ENCODE results near the gene METTL26.
A peak's percentile ranks its signal among the peaks of the same experiment; 100 is the strongest.

Gene METTL26

DNA sequence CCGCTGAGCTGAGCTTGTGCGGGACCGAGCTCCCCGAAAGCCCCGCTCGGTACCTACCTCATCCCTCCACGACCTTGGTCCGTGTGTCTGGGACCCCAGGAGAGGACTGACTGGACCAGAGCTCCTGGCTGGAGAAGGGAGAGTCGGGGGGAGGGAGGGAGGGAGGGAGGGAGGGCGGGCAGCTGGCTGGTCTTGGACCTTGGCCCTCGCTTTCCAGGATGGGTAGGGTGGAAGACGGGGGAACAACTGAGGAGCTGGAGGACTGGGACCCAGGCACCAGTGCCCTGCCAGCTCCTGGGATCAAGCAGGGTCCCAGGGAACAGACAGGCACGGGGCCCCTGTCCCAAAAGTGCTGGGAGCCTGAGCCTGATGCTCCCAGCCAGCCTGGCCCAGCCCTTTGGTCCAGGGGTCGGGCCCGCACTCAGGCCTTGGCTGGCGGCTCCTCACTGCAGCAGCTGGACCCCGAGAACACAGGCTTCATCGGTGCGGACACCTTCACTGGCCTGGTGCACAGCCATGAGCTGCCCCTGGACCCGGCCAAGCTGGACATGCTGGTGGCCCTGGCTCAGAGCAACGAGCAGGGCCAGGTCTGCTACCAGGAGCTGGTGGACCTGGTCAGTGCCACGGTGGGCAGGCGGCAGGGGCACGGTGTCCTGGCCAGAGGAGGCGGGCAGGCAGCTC is 39.9 kb upstream of the METTL26 start:
- Mint-ChIP-seq H3K4me3 (no peak overlapping the region), H3K4me1 (no peaks in the 10 kb centered on the region), H3K9me3 (no peaks in the 10 kb centered on the region), H3K27me3 (ENCODE audit: low read depth) (peaks cover 6% of the 10 kb centered on the region), H3K27ac (no peak overlapping the region), H3K36me3 (ENCODE audit: low read depth) (peaks cover 2% of the 10 kb centered on the region)
- TF ChIP-seq, protein P1, sequence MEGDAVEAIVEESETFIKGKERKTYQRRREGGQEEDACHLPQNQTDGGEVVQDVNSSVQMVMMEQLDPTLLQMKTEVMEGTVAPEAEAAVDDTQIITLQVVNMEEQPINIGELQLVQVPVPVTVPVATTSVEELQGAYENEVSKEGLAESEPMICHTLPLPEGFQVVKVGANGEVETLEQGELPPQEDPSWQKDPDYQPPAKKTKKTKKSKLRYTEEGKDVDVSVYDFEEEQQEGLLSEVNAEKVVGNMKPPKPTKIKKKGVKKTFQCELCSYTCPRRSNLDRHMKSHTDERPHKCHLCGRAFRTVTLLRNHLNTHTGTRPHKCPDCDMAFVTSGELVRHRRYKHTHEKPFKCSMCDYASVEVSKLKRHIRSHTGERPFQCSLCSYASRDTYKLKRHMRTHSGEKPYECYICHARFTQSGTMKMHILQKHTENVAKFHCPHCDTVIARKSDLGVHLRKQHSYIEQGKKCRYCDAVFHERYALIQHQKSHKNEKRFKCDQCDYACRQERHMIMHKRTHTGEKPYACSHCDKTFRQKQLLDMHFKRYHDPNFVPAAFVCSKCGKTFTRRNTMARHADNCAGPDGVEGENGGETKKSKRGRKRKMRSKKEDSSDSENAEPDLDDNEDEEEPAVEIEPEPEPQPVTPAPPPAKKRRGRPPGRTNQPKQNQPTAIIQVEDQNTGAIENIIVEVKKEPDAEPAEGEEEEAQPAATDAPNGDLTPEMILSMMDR (IDR thresholded peaks at IDR 0.05; ENCODE audit: unreplicated experiment in 3 of 3): no peak

DNA sequence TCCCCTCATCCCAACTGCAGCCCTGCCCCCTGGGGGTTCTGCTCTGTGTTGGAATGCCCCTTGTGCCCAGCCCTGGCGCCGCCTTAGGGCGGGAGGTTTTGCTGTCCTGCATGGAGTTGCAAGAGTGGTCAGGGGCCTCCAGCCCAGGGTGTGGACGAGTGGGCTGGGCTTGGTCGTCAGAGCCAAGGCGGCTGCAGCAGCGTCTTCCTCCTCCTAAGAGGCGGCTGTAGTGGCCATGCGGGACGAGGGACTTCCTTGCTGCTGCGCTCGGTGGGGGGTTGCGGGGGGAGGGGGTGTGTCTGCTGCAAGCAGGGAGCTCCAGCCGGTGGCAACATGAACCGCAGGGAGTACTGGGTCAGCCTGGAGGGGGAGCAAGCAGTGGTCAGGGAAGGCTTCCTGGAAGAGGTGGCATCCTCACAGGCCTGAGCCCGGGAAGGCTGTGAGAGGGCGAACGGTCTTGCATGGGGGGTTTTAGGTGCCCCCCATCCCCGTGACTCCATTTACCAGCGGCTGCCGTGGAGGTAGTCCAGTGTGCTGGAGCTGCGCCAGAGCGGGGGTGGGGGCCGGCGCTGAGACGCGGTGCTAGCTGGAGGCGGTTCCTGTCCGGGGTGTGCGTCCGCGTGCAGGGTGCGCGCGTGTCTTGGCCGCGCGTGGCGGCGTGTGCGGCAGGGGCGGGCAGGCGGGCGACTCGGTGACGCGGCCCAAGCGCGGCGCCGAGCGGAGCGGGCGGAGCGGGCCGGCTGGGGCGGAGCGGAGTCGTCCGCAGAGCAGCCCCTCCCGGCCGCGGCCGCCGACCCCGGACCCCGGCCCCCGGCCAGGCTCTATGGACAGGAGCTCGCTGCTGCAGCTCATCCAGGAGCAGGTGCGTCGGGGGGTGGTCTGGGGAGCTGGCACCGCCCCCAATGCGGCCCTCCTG is 39.1 kb upstream of the METTL26 start, which contains the start of gene RHBDL1:
Gene RHBDL1, plus strand, starts transcription at position 704 of the 916 bp plus-strand sequence. Its CDS starts 120 bp downstream, at position 824.
- Mint-ChIP-seq H3K4me3 (peak within 1 kb of the TSS; percentile 42 to 69 (median 69)), H3K4me1 (no peaks in the 10 kb centered on the region), H3K9me3 (no peaks in the 10 kb centered on the region), H3K27ac (no peak within 1 kb of the TSS), H3K27me3 (ENCODE audit: low read depth) (peaks cover 6% of the 10 kb centered on the region), H3K36me3 (ENCODE audit: low read depth) (peaks cover 3% of the 10 kb centered on the region)
- TF ChIP-seq, protein P1 (IDR thresholded peaks at IDR 0.05; ENCODE audit: unreplicated experiment in 3 of 3): no peak

DNA sequence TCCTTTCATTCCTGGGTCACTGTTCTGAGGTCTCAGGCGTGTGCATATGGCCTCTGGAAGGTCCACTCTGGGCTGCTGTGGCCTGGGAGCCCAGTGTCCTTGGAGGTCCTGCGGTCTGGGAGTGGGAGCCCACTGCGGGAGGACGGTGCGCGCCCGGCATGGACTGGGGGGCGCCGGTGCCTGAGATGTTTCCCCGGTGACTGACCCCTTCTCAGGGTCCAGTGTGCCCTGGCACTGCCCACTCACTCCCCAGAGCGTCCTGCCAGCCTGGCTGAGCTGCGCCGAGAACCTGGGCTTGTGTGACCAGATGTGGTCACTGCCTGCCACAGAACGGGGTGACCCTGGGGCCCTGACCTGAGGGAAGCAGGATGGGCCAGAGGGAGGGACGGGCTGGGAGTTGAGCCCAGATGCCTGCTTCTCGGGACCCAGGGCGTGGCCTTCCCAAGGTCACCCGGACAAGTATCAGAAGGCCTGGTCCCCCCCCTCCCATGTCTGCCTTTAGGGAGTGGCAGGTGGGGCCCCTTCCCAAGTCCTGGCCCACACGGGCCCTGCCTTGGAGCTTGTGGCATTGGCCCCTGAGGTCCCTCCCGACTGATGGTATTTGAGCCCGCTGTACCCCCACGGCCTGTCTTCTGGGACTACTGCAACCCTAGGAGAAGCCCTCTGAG is 38.2 kb upstream of the METTL26 start:
- TF ChIP-seq, protein P1 (IDR thresholded peaks at IDR 0.05; ENCODE audit: unreplicated experiment in 3 of 3): no peak
- Mint-ChIP-seq H3K4me3 (peak overlapping the region in 2 of 3 experiments; percentile 32 to 51), H3K27me3 (ENCODE audit: low read depth) (peaks cover 6% of the 10 kb centered on the region), H3K27ac (no peak overlapping the region), H3K9me3 (no peaks in the 10 kb centered on the region), H3K4me1 (no peaks in the 10 kb centered on the region), H3K36me3 (ENCODE audit: low read depth) (peaks cover 3% of the 10 kb centered on the region)

DNA sequence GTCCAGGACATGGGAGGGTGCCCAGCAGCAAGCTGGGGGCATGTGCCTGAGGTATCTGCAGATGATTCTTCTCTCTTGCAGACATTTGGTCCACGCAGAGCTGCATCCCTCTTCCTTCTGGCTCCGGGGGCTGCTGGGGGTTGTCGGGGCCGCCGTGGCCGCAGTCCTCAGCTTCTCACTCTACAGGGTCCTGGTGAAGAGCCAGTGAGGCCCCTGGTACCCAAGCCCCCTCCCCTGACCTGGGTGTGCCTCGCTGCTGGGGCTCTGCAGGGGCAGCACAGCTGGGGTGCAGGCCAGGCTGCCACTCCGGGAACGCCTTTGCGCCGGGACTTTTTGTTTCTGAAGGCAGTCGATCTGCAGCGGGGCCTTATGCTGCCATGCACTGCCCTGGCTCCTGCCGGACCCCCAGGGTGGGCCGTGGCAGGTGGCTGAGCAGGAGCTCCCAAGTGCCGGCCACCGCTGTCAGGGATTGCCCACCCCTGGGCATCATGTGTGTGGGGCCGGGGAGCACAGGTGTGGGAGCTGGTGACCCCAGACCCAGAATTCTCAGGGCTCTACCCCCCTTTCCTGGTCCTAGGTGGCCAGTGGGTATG is 37.4 kb upstream of the METTL26 start:
- no peak overlapping the region for H3K27ac Mint-ChIP-seq
- H3K4me3 Mint-ChIP-seq: no peak overlapping the region
- H3K9me3 Mint-ChIP-seq: no peaks in the 10 kb centered on the region
- H3K36me3 Mint-ChIP-seq (ENCODE audit: low read depth): peaks cover 3% of the 10 kb centered on the region
- TF ChIP-seq, protein P1 (IDR thresholded peaks at IDR 0.05; ENCODE audit: unreplicated experiment in 3 of 3): no peak
- no peaks in the 10 kb centered on the region for H3K4me1 Mint-ChIP-seq
- H3K27me3 Mint-ChIP-seq (ENCODE audit: low read depth): peaks cover 6% of the 10 kb centered on the region

DNA sequence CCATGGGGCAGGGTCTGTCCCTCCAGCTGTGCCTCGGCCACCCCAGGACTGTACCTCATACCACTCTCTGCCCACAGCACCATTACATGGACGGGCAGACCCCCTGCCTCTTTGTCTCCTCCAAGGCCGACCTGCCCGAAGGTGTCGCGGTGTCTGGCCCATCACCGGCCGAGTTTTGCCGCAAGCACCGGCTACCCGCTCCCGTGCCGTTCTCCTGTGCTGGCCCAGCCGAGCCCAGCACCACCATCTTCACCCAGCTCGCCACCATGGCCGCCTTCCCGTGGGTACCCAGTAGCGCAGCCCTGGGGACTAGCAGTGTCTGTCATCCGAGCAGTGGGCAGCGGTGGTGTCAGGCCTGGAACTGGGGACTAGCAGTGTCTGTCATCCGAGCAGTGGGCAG is 36.7 kb upstream of the METTL26 start:
- Mint-ChIP-seq H3K4me3 (peak overlapping the region in 1 of 3 experiments; percentile 14), H3K36me3 (ENCODE audit: low read depth) (peaks cover 3% of the 10 kb centered on the region), H3K4me1 (no peaks in the 10 kb centered on the region), H3K9me3 (no peaks in the 10 kb centered on the region), H3K27me3 (ENCODE audit: low read depth) (peaks cover 6% of the 10 kb centered on the region), H3K27ac (no peak overlapping the region)
- TF ChIP-seq, protein P1 (IDR thresholded peaks at IDR 0.05; ENCODE audit: unreplicated experiment in 3 of 3): no peak

Measured in nephron (organoid).